HG03575 (cell line): ENCODE measurements around the gene HELT.
"Not testable (repeated sequence)": the region's sequence is repeated elsewhere in the genome, so short reads cannot be mapped to it uniquely, and the experiment has no call there.

Source experiments
- ATAC-seq: cut with Tn5 transposase; IDR thresholded peaks from one replicate; pipeline ENCODE4 v1.9.1; 2021; ENCODE audit not compliant: unreplicated experiment, insufficient number of reproducible peaks, low FRiP score; ENCODE audit errors: extremely low read depth

The HELT gene

DNA sequence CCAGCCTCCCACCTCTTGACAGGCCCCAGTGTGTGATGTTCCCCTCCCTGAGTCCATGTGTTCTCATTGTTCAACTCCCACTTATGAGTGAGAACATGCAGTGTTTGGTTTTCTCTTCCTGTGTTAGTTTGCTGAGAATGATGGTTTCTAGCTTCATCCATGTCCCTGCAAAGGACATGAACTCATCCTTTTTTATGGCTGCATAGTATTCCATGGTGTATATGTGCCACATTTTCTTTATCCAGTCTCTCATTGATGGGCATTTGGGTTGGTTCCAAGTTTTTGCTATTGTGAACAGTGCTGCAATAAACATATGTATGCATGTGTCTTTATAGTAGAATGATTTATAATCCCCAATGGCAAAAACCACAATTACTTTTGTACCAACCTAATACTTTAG, 20.6 kb upstream of the HELT start:
- not testable (repeated sequence) for ATAC-seq

DNA sequence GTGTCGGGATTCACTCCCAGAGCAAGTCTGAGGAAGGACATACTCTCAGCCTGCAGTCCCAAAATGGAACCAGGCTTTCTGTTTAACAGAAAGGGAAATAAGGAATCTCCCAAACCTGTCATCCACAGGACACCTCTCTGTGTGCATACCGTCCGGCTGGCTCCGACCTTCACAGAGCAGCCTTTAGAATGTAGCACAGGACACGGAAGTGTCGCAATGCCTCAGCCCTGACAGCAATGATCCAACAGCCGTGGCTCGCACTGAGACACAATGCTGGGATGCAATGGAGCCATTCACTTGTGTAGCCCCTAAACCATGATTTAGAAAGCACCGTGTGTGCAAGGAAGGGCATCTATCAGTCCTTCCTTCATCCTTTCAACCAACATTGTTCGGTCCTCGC, 15.5 kb upstream of the HELT start:
- no peak for ATAC-seq

DNA sequence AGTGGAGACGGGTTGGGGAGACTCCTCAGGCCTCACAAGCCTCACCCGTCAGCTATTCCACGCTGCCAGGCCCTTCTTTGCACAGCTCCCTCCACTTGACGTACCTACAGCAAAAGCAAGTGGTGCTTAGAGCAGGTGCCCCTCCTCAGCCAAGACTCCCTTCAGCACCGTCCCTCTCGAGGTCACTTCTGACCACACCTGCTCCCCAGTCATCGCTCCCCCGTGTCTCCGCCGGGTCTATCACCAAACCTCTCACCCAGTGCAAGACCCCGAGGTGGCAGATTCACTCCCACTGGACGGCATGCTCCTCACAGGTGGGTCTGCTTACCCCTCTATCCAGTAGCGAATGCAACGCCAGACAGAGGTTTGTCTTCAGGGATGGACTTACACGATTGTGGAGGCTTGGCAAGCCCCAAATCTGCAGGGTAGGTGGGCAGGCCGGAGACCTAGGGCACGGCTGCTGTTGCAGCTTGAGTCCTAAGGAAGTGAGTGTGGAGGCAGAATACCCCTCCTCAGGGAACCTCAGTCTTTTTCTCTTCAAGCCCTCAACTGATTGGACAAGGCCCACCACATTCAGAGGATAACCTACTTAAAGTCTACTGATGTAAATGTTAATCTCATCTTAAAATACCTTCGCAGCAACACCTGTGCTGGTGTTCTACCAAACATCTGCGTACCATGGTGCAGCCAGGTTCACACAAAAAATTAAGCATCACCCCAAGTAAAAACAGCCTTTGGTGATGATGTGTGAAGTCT, 14.5 kb upstream of the HELT start:
- no peak for ATAC-seq

DNA sequence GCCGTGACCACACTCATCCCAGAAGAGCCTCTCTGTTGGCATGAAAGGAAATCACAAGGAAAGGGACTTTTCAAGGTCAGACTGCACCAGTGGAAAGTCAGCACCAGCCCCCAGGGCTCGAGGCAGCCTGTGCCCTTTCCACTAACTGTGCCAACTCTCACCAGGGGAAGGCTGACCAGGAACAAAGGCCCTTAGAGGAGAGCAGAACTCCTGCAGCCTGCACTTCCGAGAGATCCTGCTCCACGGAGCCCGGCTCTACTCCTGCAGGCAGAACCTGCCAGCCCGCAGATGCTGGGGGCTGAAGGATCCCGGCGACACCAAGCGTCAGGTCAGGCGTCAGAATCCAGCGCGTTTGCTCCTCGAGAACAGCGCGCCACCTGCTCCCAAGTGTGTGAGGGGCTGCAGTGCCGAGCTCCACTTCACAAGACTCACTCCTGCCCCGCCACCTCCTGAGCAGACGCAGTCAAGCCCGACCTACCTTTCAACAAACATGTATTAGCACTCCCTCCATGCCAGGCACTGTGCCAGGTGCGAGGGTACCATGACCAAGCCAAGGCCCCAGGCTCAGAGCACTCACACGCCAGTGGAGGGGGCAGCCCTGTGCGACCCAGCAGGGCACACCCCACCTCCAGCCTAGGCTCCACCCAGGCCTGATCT, 13.6 kb upstream of the HELT start:
- no peak for ATAC-seq

DNA sequence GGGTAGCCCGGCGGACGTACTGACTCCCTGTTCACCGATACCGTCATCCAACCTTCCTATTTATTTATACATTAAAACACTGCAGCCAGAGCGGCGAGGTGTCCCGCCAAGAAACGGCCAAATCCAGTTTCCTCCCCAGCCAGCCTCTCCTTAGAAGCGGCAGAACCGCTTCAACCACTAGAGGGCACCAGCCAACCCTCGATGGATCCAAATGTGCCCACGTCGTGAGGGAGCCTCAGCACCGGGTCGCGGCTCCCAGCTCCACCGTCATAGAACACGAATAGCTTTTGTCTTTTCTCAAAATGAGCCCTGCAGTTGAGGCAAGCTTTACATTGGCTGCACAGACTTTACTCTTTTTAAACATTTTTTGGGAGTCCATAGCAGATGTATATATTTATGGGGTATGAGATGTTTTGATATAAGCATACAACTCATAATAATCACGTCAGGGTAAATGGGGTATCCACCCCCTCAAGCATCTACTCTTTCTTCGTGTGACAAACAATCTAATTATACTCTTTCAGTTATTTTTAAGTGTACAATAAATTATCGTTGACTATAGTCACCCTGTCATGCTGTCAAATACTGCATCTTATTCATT, 13.0 kb upstream of the HELT start:
- no peak for ATAC-seq

DNA sequence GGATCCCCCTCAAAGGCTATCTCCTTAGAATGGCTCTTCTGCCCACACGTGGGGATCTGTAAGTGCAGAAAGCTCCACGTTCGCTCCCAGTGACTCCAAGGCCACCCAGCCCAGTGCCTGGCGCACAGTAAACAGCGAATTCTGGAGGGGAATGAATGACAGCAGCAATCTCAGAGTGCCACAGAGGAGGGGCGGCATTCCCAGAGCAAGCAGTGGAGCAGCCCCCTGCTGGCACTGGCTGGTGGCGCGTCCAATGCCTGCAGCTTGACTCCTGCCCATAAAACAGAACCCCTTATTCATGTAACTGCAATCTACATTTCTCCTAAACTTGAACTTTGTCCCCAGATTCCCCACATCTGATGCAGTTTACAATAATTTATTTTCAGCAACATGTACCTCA, 6.9 kb upstream of the HELT start:
- no peak for ATAC-seq

DNA sequence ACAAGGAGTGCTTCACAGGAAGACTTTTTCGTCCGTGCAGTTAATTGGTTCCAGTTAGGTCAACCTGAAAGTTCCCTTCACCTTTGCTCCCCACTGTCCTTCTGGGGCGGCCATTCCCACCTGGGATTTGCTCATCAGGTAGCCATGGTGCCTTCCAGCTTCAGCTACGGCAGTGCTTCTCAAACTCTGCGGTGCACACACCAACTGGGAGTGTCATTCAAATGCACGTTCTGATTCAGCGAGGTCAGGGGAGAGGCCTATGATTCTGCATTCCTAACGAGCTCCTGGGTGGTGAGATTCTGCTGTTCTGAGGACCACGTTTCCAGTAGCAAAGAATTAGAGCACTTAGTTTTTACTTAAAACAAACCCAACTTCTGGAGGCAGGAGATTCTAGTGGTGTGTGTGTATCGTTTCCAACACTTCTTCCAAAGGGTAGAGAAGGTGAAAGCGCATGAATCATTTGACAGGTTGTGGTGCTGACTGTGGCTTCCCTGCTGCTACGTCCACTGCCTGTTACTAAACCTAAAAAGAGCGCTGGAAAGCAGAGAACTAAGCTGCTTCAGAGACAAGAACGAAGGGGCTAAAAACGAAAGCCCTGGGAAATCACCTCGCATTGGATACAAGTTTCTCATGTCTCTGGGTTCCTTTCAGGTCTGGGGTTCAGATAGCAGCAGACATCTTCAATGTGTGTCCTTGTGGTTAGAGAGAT, 4.7 kb upstream of the HELT start:
- ATAC-seq: no peak

DNA sequence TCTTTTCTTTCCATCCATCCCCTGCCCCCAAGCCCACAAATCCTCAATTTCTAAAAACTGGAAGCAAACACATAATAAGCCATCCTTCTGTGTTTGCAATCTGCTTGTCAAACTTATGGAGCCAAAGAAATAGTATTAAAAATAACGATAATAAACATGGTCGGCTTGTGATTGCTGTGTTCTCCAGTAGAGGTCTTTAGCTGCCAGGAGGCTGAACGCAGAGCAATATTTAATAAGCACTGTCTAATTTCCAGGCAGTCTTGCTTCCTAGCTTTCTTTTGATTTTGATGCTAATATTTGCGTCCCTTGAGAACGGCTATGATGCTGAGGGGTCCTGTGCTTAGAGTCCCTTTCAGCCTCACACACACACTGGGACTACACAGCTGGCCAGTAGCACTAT, 3.2 kb upstream of the HELT start:
- ATAC-seq: no peak

DNA sequence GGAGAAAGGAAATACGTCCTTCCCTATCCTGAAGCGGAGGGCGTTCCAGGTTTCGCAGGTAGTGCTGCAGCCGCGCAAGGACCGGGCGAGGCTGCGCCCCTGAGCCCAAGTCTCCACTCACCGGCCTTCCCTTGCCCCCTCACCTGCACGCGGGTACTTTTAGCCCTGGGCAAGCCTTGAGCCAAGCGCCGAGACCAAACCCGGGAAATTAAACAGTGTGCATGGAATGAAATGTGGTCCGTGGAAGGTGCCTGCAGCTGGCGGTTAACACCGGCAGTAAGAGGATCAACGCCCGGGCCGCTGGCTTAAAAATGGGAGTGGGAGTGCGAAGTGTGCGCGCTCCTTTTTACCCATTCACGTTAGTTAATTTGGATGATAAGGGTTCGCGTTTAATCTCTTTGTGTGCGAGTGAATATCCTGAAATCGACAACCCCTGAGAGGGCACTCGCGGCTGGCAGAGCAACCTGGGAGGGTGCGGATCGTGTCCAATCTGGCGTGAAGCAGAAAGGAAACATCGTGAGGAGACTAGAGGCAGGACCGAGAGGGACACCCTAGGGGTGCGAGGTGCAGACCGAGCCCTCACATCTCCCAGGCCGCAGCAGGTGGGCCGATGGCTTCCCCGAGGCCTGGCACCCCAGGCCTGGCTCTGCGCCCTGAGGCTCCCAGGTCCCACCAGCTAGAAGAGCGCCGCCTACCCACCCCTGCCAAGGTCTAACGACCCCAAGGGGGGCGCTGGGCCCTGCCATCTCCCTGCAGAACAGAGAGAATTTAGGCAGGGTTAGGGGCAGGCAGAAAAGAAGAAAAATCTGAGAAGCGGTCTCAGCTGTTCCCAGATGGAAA, 2.0 kb upstream of the HELT start:
- no peak for ATAC-seq

DNA sequence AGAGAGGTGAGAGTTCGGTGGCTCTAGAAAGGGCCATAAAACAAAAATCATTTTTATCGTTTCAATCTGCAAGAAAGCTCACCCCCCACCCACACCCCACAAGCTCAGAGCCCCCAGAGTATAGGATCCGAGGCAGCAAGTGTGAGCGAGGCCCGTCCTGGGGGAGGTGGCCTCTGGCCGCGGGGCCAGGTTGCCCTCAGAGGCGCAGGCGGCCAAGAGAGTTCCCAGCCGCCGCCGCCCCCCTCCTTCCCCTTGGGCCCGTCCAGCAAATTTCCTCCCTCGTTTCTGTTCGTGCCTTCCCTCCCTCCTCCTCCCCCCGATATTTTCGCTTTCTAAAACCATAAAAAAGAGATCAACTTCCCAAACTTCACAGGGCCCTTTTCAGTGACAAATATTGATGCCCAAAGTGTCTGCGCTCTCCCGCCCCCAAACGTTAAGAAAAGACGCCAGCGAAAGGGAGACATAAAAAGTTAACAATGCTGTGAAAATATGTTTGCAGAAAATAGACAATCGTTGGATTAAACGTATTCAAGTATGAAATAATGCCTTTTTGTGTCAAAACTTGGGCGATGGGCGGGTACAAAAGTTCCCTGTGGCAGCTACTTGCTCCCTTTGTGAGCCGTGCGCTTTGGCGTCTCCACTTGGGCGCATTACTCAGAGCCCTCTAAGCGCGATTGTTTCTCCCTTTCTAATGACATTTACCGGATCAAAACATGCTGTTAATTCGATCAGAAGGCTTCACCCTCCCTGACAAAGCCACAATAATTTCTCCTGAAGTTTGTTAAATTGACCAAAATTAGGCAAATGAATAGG, 1.1 kb upstream of the HELT start:
- ATAC-seq: no peak

DNA sequence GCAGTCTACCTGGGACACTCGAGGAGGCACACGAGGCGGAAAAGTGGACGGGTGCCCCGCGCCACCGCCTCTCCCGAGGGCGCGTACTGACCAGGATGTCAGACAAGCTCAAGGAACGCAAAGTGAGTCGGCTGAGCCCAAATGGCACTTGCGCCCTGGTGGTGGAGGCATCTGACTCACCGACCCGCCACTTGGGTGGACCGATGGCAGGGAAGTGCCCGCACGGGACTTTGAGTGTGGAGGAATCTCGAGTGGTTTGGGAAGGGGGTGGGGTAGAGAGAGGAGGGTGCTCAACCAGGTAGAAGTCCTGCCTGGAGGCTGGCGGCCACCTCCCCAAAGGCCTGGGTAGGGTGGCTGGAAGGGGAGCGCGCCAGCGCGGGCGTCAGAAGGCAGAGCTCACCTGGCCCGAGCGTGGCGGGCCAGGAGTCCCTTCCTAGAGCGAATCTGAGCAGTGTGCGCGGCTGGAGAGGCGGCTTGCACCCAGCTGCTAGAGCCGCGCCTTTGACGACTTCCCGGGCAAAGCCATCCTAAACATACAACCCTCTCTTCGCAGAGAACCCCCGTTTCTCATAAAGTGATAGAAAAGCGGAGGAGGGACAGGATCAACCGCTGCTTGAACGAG, 655 bp downstream of the HELT start:
- ATAC-seq: no peak

DNA sequence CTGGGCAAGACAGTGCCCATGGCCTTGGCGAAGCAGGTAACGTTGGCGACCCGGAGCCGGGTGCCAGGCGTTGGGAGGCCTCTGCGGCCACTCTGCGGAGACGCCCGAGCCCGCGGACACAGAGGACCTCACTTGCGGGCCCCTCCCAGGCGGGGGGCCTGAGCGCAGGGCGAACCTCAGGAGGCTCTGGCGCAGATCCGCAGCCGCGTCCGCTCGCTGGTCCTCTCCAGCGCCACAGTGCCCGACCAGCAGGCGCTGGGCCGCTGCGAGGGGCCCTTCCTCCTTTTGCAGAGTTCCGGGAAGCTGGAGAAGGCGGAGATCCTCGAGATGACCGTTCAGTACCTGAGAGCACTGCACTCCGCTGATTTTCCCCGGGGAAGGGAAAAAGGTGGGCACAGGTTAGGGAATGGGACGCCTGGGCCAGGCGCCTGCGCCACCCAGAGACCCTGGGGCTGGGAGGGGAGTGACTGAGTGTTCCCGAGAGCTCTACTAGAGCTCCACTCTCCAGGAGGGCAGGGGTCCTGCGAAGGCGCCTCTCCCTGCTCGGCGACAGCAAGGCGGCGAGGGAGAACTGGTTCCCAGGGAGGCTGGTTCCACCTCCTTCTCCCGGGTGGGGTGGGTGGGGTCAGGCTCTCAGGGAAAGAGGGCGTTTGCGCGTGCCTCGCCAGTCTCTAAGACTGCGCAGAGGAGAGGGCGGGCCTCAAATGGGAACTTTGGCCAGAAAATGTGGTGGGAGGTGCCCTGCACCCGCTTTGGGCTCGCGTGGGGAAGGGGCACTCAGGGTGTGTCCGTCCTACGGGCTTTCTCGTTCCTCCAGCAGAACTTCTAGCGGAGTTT, 1.4 kb downstream of the HELT start:
- ATAC-seq: no peak

DNA sequence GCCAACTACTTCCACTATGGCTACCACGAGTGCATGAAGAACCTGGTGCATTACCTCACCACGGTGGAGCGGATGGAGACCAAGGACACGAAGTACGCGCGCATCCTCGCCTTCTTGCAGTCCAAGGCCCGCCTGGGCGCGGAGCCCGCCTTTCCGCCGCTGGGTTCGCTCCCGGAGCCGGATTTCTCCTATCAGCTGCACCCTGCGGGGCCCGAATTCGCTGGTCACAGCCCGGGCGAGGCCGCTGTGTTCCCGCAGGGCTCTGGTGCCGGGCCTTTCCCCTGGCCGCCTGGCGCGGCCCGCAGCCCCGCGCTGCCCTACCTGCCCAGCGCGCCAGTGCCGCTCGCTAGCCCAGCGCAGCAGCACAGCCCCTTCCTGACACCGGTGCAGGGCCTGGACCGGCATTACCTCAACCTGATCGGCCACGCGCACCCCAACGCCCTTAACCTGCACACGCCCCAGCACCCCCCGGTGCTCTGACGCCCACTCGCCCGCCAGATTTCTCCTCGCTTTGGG, 2.1 kb downstream of the HELT start:
- no peak for ATAC-seq

DNA sequence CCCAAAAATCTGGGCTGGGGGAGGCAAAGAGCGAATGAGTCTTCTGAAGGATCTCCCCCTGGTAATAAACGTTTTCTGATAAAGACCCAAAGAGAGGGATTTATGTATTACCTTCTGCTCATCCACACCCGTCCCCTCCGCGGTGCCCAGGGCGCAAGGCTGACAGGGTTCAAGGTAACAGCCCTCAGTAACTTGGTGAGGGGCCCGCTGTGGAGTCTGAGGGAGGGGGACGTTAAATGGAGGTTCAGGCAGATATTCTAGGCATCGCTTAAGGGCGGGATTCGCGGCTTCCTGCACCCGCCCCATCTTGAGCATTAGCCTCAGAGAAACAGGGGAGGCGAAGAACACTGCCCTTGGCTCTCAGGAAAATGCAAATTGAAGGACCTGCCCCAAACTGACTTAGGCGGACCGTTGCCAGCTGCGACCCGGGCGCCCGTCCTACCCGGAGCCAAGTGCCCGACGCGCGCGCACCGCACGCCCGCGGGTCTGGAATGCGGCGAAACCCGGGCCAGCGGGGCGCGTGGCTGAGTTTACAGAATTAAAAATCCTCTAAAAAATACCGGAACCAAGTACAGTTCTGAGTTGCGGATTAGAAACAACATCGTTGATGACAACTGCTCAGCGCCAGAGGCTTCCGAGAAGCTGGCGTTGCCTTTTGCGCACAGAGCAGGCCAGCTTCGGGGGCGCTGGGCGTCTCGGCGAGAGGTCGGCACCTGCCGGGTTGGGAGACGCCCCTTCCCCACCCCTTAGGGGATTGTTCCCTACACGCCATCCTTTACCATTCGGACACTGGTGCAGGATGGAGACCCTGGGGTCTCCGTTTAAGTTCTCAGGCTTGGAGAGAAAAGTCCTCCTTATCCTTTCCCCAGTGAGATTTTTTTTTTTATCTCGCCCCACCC, 2.8 kb downstream of the HELT start:
- ATAC-seq: no peak

DNA sequence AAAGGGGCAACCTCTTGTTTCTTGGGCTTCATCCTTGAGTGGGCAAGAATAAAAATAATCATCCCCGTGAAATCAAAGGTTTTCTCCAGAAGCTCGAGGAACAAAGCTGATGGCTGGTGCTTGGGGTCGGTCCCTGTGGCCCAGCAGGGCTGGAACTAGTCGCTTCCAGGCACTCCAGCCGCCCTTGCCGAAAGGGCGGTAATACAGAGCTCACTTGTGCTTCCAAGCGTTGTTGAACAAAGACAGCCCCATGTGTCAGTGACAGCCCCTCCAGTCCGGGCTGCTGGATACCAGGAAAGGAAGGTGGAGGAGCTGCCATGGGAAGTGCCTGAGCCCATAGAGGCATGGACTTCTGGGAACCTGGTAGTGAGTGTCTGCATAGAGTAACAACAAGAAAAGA, 5.2 kb downstream of the HELT start:
- no peak for ATAC-seq

DNA sequence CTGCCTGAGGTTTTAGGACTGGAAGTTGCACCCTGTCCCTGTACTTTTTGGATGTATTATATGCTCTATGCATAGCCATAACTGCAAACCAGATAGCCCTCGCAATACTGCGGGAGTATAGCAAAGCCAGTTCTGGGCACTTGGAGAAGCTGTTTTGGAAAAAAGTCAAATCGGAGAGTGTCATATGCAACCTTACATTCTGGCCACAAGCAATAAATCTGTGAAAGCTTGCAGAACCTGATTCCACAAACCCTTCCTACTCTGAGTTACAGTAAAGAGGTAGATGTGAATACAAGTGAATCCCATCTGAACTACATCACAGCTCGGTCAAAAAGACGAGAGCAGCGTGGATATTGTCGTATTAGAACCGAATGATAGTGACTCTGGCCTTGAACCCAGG, 10.3 kb downstream of the HELT start:
- no peak for ATAC-seq
